Sigmoid colon (tissue), 4 donors: Measurements from ENCODE around the gene CYBA.

ENCODE experiments used
- EP300 ChIP-seq, 4 donors: sonication (generic); formaldehyde crosslinking; IDR thresholded peaks; one replicate each; pipeline ENCODE4 v1.6.1; 2017; ENCODE audit warnings: antibody characterized with exemption in 4 of 4
- POLR2A ChIP-seq, 2 donors: fragments of 450-650 bp; IDR thresholded peaks; one replicate each; pipeline ENCODE4 v1.6.1; 2016; ENCODE audit warnings: antibody characterized with exemption in 2 of 2, mild to moderate bottlenecking in 2 of 2, moderate library complexity in 2 of 2

DNA sequence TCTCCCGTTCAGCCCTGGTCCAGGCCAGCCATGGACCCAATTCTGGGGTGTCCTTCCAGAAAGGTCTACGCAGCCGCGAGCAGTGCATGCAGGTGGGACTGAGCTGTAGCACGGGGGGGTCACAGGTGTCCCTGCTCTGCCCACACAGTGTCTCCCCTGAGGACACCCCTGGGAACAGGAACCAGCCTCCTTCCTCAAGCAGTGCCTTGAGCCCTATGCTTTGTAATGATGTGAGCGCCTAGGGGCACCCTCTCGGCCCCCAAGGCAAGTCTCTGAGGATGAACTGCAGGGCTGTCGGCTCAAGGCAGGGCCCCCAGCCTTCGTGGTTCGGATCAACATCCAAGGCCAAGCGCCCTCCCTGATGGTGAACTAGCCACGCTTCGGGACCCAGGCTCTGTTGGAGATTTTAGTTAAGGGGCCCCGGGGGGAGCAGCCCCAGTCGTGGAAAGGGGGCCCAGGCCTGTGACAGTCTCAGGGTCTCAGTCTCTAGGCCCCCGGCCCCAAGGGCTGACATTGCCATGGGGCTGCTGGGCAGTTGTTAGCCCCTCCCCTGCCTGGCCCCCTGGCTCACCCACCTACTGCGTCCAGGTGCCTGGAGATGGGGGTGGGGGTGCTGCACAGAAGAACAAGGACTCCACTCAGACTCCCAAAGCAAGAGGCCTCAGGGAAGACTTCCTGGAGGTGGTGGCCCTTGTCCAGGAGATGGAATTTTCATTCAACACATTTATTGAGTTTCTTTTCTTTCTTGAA is 10.2 kb downstream of the CYBA start:
- no peak for TF ChIP-seq EP300 (IDR thresholded peaks at IDR 0.05)
- no peak for TF ChIP-seq POLR2A (IDR thresholded peaks at IDR 0.05)
